GM19324 (cell line): ENCODE results near the gene ZDHHC1.
"Not testable (repeated sequence)": the region's sequence is repeated elsewhere in the genome, so short reads cannot be mapped to it uniquely, and the experiment has no call there.

Source experiments
- ATAC-seq: cut with Tn5 transposase; IDR thresholded peaks from one replicate; pipeline ENCODE4 v1.9.1; 2021; ENCODE audit warnings: mild to moderate bottlenecking, moderate library complexity; ENCODE audit not compliant: unreplicated experiment, low FRiP score

The ZDHHC1 gene

GRCh38 chr16:67378642-67379041 is 37.6 kb downstream of the ZDHHC1 start:
- ATAC-seq: no peak

DNA sequence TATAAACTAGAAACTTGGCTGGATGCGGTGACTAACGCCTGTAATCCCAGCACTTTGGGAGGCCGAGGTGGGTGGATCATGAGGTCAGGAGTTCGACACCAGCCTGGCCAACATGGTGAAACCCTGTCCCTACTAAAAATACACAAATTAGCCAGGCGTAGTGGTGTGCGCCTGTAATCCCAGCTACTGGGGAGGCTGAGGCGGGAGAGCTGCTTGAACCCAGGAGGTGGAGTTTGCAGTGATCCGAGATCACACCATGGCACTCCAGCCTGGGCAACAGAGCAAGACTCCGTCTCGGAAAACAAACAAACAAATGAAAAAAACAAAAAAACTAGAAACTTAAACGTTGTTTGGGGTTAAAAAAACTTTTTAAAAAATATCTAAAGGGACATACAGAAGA is 40.3 kb downstream of the ZDHHC1 start:
- not testable (repeated sequence) for ATAC-seq

GRCh38 chr16:67372664-67373063 is 43.6 kb downstream of the ZDHHC1 start:
- no peak for ATAC-seq

DNA sequence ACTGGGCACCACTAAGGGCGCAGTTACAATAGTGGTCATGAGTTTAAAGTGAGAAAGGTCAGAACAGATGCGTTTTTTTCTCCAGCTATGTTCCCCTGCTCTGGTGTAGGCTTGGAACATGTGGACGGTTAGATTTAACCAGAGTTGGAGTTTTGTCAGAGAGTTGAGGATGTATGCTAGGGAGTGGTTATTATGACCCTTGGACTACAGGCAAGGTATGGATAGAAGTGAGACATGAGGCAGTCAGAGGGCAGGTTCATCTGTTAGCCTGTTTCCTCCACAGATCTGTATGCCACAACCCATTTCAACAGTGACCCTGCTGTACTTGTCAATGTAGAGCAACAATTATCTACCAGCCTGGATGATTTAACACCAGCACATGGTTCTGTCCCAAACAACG is 45.6 kb downstream of the ZDHHC1 start:
- ATAC-seq: no peak

- ATAC-seq: no peak
Observed at GRCh38 chr16:67364600-67365235, 51.6 kb downstream of the ZDHHC1 start.

DNA sequence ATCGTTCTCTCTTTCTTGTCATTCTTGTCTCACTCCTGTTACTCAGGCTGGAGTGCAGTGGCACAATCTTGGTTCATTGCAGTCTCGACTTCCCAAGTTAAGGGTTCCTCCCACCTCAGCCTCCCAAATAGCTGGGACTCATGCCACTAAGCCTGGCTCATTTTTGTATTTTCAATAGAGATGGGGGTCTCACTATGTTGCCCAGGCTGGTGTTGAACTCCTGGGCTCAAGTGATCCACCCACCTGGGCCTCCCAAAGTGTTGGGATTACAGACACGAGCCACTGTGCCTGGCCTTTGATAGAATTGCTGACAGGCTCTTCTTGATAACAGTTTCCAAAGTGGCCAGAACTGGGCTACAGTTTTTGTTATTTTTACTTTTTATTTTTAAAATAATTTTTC is 55.2 kb downstream of the ZDHHC1 start:
- no peak for ATAC-seq

- ATAC-seq: not testable (repeated sequence)
Observed at GRCh38 chr16:67359540-67360269, 56.6 kb downstream of the ZDHHC1 start.

DNA sequence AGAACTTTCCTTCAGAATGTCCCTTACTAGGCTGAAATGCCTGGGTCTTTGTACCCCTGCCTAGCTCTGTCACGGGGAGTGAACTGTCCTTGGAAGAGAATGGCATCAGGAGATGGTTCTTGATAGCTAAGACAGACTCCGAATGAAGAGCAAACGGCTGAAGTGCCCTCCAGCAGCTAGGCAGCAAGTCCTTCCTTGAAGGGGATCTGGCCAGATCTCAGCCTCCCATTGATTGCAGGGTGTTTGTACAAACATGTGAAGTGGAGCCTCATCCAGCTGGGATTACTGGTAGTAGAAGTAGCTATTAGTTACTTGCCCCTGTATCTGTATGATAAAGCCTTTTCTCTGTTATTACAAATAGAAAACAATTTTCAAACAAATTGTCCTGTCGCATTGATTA is 58.7 kb downstream of the ZDHHC1 start:
- ATAC-seq: no peak

- ATAC-seq: no peak
Observed at GRCh38 chr16:67356396-67356795, 59.9 kb downstream of the ZDHHC1 start.

- ATAC-seq: not testable (repeated sequence)
Observed at GRCh38 chr16:67352463-67352862, 63.8 kb downstream of the ZDHHC1 start.

DNA sequence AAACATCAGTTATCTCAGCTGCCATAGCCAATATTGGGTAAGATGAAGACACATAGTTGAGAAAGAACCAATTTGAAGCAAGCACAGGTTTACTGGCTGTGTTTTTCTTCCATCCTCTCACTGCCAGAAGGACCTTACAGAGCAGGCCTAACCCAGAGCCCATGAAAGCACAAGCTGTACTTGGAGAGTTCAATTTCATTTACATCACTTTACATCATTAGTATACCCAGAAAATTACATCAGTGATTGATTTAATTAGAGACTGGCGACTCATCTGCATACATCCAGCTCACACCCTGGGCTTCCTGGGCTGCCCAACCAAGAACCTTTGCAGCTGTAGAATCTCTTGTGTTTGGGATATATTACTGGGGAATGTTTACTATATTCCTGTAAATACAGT is 66.0 kb downstream of the ZDHHC1 start:
- no peak for ATAC-seq

DNA sequence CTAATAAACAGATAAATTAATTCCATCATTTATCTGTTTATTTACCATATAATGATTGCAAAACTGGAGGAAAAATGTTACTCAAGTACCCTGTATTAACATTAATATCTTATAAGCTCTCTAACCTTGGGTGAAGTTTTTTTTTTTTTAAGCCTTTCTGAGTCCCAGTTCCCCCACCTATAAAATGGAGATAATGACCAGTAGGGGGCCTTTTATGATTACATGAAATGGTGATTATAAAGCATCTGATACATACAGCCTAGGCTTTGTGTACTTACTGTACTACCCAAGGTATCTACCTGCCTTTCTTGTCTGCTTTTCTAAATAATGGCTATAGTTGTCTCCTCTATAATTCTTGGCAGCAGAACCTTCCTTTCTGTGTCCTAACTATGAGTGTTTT is 67.1 kb downstream of the ZDHHC1 start:
- no peak for ATAC-seq

DNA sequence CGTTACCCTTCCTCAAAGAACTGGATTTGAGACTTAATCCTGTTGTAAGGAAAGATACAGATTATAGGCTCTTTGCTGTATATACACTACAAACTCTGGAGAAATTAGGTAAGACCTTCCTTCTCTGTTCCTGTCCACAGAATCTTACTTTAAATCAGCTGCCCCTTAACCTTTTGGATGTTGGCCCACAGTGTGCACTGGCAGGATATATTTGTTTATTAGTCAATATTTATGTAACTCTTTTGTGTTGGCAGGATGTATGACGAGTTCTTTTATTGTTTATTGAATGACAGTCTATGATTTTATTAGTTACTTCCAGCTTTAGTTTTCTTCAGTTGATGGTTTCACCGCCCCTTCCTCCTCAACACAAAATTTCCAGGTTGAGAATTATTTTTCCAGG is 69.9 kb downstream of the ZDHHC1 start:
- ATAC-seq: no peak

DNA sequence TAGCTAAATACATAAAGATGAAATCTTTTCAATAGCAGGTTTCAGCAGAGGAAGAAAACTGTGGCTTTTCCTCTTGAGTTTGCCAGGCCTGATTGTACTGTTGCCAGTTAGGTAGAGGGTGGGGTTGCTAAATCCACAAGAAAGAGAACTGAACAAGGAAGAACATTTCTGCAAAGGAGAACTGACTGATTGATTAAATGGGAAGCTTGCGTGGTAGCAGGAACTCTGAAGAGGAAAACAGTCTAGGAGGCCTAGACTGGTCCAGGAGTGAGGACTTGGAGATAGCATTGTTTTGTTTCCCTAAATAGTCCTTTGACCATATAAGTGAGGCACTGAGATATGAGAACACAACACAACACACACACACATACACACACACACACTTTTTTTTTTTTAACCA is 70.9 kb downstream of the ZDHHC1 start:
- ATAC-seq: no peak
